KG1 (cell line): ENCODE measurements around the gene NAA38.
"Not testable (repeated sequence)": the region's sequence is repeated elsewhere in the genome, so short reads cannot be mapped to it uniquely, and the experiment has no call there.

Experiments used
- DNase-seq: peaks from one replicate; lab custom pipeline; 2025; lab: John Stamatoyannopoulos, UW

NAA38 gene

DNA sequence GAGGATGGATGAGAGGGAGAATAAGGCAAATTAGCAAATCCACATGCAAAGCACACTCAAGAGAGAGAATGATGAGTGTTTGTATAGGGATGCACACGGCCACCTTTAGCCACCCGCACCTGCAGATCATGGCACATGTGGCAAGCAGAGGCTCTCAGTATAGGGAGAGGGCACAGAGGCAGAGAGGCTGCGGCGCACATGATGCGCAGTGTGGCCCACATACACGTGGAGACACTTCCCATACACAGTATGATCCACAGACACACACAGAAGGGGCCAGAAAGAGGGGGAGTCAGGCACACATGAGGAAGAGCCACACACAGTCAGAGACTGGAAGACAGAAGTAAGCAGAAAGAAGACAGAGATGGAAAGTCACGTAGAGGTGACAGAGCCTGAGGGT lies 24.7 kb upstream of the NAA38 start:
- DNase-seq, result no peak

DNA sequence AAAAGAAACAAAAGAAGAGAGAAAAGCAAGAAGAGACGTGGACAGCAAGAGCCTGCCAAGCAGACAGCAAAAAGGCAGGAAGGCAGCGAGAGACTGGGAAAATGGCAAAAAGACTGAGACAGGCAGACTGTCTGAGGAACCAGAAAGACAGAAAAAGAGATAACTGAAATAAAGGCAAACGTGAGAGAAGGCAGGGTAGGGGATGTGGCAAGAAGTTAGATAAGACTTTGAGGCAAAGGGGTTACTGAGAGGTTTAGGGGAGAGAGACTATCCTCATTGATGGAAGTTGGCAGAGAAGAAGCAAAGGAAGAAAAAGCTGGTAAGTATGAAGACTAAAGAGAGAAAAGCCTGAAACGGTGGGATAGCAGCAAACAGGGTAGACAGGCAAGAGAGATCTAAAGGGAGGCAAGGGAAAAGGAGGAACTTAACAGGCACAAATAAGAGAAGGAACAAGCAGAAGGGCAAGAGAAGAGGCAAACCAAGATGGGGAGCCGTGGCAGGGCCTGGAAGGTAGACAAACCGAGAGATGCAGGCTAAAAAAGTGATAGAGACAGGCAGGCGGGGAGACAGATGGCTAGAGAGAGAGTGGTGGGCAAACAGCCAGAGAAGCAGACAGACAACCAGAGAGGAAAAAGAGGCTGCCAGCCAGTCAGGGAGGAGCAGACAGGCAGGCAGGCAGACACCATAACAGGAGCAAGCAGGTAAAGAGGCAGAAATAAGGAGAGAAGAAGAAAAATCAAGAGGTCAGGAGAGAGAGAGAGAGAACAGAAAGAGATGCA lies 24.1 kb upstream of the NAA38 start:
- DNase-seq, result no peak

DNA sequence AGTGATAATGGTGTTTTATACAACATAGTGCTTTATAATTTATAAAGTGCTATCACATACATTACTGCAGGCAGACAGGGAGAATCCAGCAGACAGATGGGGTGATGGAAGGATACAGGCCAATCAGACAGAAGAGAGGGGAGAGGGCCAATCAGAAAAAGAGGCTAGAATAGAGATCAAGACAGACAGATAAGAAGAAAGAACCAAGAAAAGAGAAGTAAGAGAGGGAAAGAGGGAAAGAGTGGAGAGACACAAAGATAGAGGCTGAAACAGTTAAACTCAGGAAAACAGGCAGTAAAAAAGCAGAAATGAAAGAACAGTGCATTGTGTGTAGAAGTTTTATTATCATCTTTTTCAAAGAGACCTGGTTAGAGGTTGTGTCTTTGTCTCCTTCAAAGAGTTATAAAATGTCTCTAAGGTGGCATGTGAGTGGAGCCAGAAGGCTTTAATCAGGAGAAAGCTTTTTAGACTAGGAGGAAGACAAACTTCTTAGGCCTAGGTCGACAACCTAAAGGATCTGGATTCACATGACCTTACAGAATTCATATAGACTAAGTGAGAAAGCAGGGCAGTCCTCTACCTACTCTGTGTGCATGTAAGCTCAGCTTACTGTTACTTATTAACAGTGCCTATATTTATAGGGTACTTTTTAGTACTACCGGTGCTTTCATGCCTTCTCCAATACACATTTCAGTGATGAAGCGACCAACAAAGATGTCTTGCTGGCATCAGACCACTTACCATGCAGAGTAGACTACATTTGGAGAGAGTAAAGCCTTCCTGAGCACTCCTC lies 22.9 kb upstream of the NAA38 start:
- DNase-seq, result no peak

DNA sequence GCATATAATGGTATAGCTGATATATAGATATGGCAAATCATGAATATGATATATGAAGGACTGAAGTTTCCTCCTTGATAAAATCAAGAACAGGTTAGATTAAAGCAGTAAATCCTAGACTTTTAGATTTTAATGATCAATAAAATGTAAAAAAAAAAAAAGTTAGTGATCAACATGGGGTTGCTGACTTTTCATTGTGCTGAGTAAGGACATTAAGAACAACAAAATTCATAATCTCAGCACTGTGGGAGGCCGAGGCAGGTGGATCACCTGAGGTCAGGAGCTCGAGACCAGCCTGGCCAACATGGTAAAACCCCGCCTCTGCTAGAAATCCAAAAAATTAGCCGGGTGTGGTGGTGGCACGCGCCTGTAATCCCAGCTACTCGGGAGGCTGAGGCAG lies 20.9 kb upstream of the NAA38 start:
- no peak for DNase-seq

DNA sequence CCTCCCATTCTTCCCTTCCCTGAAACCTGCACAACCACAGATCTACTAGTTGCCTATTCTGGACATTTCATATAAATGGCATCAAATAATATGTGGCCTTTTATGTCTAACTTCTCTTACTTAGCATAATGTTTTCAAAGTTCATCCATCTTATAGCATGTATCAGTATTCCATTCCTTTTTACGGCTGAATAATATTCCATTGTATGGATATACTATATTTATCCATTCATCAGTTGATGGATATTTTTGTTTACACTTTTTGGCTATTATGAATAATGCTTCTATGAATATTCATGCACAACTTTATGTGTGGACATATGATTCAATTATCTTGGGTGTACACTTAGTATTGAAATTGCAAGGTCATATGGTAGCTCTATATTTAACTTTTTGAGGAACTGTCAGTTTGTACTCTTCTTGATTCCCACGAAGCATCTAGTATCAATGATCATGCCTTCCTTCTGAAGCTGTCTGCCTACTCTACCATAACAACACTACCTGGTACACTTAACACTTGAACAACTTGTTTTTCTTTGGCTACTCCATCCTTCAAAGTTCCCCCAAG lies 18.5 kb upstream of the NAA38 start:
- DNase-seq, result no peak

DNA sequence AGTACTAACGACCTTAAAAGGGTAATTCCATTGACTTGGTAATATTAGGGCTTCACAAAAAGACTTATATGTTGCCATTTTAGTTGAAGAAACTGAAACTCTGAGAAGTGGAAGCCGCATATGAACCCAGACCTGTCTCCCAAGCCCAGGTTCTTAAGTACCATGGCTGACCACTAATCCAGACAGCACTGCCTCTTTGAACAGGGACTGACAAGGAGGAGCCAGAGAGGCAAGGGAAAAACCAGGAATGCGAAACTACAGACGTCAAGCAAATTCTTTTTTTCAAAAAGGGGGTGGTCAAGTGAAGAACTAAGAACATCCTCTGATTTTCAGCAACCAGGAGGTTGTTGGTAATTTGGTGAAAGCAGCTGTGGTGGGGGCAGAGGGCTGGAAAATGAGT lies 15.7 kb upstream of the NAA38 start:
- no peak for DNase-seq

DNA sequence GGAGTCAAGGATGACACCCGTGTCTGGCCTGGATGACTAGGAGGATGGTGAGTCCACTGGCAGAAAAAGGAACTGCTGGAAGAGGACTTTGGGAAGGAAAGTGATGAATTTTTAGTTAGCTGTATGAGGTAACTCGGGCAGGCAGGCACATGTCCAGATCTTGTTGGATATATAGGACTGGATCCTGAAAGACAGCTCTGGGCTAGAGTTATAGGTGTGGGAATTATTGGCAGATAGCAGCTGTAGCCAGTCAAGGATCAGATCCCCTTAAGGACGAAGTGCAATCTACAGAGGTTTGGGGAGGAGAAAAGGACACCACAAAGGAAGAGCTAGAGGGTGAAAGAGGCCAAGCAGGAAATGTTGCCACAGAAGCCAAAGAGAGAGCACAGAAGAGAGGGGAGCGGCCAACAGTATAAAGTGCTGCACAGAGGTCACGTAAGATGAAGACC lies 10.5 kb upstream of the NAA38 start:
- peak; percentile 9 for DNase-seq

DNA sequence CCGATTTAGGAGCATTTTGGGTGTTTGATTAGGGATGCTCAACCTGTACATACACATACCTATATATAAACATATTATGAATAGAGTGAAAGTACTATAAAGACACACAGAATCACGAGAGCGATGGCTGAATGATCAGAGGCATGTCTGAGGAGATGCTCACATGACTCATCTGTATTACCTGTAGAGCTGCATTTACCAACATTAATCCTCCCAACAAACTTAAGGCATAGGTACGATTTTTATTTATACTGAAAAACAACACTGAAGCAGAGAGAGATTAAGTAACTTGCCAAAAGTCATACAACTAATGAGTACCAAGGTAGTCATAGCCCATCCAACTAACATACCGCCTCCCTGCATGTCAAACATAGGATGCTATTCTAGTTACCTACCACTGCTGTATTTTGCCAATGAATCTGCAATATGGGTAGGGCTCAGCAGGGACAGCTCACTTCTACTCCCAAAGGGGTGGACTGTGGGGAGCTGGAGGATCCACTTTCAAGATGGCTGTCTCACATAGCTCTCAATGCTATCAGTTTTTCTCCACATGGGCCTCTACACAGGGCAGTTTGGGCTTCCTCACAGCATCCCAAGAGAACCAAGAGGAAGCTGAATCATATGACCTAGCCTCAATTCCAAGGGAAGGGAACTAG lies 7.8 kb upstream of the NAA38 start:
- DNase-seq, result no peak

DNA sequence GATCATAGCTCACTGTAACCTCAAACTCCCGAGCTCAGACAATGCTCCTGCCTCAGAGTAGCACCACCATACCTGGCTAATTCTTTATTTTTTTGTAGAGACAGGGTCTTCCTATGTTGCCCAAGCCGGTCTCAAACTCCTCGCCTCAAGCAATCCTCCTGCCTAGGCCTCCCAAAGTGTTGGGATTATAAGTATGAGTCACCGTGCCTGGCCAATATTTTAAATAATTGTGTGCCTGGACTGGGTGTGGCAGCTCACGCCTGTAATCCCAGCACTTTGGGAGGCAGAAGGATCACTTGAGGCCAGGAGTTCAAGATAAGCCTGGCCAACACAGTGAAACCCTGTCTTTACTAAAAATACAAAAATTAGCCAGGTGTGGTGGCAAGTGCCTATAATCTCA lies 7.0 kb upstream of the NAA38 start:
- not testable (repeated sequence) for DNase-seq

DNA sequence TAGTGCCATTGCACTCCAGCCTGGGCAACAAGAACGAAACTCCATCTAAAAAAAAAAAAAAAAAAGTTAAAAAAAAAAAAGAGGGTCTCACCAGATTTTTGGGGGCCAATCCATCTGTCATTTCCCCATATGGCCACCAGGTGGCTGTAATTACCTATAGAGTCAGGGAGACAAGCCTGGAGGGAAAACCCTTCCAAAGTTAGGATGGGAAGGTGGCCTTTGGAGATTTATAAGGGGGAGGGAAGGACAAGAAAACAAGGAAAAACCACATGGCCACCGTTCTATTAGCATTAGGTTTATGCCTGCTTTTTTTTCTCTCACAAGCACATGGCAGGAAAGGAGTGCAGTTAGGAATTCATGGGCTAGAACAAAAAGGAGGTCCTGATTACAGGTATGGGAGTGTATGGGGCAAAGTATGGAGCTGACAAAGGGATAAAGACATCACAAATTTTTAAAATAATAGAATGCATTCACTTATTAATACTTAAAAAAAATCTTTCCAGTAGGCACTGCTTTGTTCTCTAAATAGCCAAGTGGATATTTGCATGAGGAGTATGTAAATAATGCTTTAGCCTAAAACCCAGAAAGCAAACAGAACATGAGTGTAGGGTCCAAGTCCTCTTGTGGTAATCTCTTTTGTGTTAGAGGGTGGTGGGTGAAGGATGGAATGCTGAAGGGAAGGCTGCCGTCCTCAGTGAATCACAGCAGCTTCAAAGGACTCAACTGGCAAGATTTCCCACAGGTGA lies 5.5 kb upstream of the NAA38 start:
- DNase-seq, result no peak

DNA sequence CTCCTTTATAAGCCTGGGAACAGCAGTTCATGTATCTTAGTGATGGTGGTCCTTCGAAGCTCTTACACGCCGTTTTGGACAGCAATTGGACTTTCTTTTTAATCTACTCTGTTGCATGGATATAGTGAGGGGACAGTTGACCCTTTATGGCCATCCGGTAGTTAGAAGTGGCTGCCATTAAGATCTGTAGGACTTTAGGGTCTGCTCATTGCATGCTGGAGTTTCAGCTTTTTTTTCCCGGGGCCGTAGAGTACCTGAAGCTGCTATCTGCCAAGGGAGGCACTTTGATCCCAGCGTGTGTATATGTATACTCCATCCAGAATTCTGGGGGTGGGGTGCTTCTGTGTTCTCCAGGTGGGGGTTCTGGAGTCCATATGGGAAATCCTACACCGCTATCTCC lies 1.7 kb upstream of the NAA38 start:
- no peak for DNase-seq

DNA sequence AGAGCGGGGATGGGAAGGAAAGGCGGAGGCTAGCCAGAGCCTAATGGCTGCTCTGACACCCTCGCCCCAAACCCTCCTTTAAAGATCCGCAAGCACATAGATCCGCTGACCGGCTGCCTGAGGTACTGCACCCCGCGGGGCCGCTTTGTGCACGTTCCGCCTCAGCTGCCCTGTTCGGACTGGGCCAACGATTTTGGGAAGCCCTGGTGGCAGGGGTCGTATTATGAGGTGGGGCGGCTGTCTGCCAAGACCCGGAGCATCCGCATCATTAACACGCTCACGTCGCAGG lies 1.1 kb upstream of the NAA38 start:
- DNase-seq, result no peak

DNA sequence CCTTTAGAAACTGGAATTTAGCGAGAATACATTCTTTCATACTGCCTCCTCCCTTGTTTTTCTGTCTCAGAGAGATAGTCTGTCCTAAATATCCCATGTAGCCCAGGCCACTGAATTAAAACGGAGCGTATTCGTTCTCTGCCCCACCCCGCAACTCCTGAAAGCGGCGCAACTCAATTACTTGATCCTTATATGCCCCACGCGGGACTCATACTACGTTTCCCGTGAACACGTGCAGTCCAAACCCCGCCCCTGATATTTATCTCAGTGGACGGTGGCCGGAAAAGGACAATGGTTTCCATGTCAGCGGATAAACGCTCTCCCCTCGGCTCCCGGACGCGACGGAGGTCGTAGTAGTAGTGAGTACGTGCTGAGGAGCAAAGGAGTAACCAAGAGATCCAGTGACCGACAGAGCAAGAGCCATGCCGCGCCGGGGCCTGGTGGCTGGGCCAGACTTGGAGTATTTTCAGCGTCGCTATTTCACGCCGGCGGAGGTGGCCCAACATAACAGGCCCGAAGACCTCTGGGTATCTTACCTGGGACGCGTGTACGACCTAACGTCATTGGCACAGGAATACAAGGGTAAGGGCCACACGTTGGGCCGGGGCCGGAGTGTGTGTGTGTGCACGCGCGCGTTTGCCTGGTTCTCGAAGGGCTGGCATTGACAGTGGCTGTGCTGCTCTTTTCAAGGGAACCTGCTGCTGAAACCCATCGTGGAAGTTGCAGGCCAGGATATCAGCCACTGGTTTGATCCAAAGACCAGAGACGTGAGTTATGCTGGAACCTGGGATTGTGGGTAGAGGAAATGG lies 558 bp upstream of the NAA38 start, which contains the start of gene CYB5D1:
TSS of gene CYB5D1 (plus strand) at position 291 of the 809 bp plus-strand sequence. CDS start at position 423, 132 bp downstream.
- DNase-seq, result no peak

DNA sequence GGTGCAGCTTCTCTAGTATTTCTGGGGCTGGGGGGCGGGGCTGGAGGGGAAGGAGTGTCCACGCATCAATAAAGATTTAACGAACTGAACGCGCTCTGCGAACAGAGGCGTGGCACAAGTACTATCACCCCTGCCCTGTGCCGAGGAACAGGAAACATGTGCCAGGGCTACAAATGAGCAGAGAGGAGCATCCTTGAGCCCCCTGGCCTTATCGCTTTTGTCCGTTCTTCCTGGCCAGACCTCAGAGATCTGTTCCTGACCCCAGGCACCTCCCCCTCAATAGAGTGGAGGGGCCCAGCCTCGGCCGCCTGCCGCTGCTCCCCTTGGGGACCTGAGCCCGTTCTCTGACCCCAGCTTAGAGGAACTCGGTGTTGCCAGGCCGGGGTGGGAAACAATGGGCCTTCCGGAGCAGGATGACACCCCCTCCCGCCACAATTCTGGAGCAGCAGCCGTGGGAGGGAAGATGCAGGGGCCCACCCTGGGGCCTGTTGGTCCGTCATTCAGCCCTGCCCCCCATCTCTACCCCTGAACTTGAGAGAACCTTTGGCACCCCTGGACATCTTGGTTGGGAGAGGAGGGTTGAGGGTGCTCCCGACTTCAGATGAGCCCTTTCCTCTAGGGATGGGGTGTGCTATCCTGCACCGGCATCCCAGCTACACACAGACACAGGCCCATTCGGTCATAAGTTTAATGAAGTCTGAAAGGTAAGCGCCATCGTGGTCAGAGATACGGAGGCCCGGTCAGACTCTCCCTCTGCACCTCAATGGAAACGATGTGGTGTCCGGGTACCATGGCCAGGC lies 1.1 kb downstream of the NAA38 start:
- peak; percentile 28 for DNase-seq

DNA sequence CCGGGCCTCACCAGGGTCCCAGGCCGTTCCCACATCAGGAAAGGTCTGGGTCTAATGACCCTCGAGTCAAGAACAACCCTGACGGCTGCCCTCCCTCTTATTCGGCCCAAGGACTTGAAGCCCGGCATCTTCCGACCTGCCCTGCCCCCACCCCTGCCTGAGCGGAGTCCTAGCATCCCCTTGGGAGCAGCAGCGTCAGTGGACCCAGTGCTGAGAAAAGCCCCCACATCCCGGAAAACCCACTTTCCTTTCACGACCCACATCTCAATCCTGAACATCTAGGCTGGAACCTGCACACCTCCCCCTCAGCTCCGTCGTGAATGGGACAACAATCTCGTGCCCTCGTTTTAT lies 1.7 kb downstream of the NAA38 start:
- DNase-seq, result no peak

DNA sequence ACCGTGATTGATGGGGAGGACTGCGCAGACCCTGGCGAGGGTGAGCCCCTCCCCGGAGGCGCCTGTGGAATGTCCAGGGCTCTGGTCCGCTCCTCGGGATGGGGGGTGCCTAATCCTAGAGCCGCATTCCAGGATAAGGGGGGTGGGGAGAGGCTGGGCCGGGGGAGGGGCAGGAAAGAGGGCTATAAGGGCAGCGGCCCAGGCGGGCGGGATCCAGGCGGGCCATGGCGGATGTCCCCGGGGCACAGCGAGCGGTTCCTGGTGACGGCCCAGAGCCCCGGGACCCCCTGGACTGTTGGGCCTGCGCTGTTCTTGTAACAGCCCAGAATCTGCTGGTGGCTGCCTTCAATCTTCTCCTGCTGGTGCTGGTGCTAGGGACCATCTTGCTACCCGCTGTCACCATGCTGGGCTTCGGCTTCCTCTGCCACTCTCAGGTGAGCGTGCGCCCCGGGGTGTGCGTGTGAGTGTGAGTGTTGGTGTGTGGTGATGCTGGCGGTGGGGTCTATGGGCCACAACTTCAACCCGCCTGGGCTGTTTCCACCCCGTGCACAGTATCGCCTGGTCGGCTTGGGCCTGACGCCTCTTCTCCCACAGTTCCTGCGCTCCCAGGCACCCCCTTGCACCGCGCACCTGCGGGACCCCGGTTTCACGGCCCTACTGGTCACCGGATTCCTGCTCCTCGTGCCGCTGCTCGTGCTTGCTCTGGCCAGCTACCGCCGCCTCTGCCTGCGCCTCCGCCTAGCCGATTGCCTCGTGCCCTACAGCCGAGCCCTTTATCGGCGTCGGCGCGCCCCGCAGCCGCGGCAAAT lies 2.3 kb downstream of the NAA38 start, which contains the start of gene TMEM88:
TSS of gene TMEM88 (plus strand) at position 216 of the 809 bp plus-strand sequence. CDS start at position 225, 9 bp downstream.
- DNase-seq, result no peak

DNA sequence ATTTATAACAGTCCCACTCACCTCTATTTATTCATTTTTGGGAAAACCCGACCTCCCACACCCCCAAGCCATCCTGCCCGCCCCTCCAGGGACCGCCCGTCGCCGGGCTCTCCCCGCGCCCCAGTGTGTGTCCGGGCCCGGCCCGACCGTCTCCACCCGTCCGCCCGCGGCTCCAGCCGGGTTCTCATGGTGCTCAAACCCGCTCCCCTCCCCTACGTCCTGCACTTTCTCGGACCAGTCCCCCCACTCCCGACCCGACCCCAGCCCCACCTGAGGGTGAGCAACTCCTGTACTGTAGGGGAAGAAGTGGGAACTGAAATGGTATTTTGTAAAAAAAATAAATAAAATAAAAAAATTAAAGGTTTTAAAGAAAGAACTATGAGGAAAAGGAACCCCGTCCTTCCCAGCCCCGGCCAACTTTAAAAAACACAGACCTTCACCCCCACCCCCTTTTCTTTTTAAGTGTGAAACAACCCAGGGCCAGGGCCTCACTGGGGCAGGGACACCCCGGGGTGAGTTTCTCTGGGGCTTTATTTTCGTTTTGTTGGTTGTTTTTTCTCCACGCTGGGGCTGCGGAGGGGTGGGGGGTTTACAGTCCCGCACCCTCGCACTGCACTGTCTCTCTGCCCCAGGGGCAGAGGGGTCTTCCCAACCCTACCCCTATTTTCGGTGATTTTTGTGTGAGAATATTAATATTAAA lies 3.1 kb downstream of the NAA38 start:
- no peak for DNase-seq

DNA sequence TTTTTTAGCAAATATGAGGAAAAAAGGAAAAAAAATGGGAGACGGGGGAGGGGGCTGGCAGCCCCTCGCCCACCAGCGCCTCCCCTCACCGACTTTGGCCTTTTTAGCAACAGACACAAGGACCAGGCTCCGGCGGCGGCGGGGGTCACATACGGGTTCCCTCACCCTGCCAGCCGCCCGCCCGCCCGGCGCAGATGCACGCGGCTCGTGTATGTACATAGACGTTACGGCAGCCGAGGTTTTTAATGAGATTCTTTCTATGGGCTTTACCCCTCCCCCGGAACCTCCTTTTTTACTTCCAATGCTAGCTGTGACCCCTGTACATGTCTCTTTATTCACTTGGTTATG lies 3.7 kb downstream of the NAA38 start:
- DNase-seq, result no peak
